Activated gamma-delta T cell (primary cell): Measurements from ENCODE around the gene SKAP1.

Experiments used
- DNase-seq: peaks from one replicate; lab custom pipeline; 2025; lab: John Stamatoyannopoulos, UW
- total RNA-seq, 2 donors: gene quantifications; one replicate each; lab custom pipeline; 2026; lab: John Stamatoyannopoulos, UW

SKAP1 gene
- 45.3 to 51.9 reads per million in 2 donors for total RNA-seq

GRCh38 chr17:48429638-48430586 is at the start of gene SKAP1:
TSS of gene SKAP1 (minus strand) at chr17:48430214.
- DNase-seq, result peak; percentile 61

- DNase-seq, result no peak
Observed at GRCh38 chr17:48479014-48479402, 49.0 kb upstream of the SKAP1 start.

- no peak for DNase-seq
Observed at GRCh38 chr17:48478224-48479013, 48.4 kb upstream of the SKAP1 start.

GRCh38 chr17:48477221-48477620 is 47.2 kb upstream of the SKAP1 start:
- no peak for DNase-seq

GRCh38 chr17:48472411-48473281 is 42.6 kb upstream of the SKAP1 start:
- DNase-seq, result no peak

GRCh38 chr17:48471817-48472410 is 41.9 kb upstream of the SKAP1 start:
- no peak for DNase-seq

GRCh38 chr17:48470388-48471034 is 40.5 kb upstream of the SKAP1 start:
- DNase-seq, result no peak

GRCh38 chr17:48469227-48469626 is 39.2 kb upstream of the SKAP1 start:
- no peak for DNase-seq

- DNase-seq, result no peak
Observed at GRCh38 chr17:48468299-48468698, 38.3 kb upstream of the SKAP1 start.

GRCh38 chr17:48465884-48466283 is 35.9 kb upstream of the SKAP1 start:
- no peak for DNase-seq

GRCh38 chr17:48463526-48463925 is 33.5 kb upstream of the SKAP1 start:
- no peak for DNase-seq

- DNase-seq, result no peak
Observed at GRCh38 chr17:48462946-48463345, 32.9 kb upstream of the SKAP1 start.

- no peak for DNase-seq
Observed at GRCh38 chr17:48460052-48460451, 30.0 kb upstream of the SKAP1 start.

GRCh38 chr17:48459070-48459844 is 29.2 kb upstream of the SKAP1 start:
- DNase-seq, result no peak

GRCh38 chr17:48457080-48457836 is 27.2 kb upstream of the SKAP1 start:
- peak; percentile 42 for DNase-seq

- no peak for DNase-seq
Observed at GRCh38 chr17:48456589-48456988, 26.6 kb upstream of the SKAP1 start.

- DNase-seq, result no peak
Observed at GRCh38 chr17:48455791-48456190, 25.8 kb upstream of the SKAP1 start.

- no peak for DNase-seq
Observed at GRCh38 chr17:48453447-48453846, 23.4 kb upstream of the SKAP1 start.

GRCh38 chr17:48451489-48451888 is 21.5 kb upstream of the SKAP1 start:
- no peak for DNase-seq
